ENCODE measurements around the gene LAMP1. TPM values are rescaled to one million over a fixed set of nuclear protein-coding genes. Genes with fewer than 3 reads are reported as not detected.
A peak's percentile ranks its signal among the peaks of the same experiment; 100 is the strongest.
"Not testable (repeated sequence)": the region's sequence is repeated elsewhere in the genome, so short reads cannot be mapped to it uniquely, and the experiment has no call there.

LAMP1 gene, protein sequence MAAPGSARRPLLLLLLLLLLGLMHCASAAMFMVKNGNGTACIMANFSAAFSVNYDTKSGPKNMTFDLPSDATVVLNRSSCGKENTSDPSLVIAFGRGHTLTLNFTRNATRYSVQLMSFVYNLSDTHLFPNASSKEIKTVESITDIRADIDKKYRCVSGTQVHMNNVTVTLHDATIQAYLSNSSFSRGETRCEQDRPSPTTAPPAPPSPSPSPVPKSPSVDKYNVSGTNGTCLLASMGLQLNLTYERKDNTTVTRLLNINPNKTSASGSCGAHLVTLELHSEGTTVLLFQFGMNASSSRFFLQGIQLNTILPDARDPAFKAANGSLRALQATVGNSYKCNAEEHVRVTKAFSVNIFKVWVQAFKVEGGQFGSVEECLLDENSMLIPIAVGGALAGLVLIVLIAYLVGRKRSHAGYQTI
- total RNA-seq = 10 to 100 TPM; 32.2 to 36.0 TPM

DNA sequence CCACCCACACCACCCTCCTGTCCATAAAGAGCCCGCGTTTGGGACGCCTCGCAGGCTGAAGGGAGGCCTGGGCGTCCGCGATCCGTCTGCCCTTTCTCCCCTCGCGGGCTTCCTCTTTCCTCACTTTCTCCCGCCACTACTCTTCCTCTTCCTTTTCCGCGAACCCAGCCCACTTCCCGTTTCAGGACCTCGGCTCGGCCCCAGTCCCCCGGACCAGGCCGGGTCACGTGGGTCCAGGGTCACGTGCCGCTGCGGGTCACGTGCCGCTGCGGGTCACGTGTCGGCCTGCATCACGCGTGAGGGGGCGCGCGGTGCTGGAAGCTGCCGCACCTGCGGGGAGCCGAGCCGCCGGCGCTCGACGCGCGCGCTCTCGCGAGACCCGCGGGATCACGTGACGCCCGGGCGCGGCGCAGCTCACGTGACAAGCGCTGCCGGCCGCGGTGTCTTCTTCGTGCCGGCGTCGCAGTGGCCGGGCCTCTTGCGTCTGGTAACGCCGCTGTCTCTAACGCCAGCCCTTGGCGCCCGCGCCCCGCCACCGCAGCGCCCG is at the start of gene LAMP1:
Gene LAMP1 (plus strand): TSS at position 417 of the 547 bp plus-strand sequence. CDS start 196 bp downstream, outside the sequence.
- CTCF ChIA-PET = interaction anchor here (0.7 kb wide), 1 partner anchor 144 kb away, joined by 3 read pairs; no protein-coding TSS in a partner anchor
- H3K36me3 Mint-ChIP-seq (ENCODE audit: low read depth) = peaks cover 4% of the 10 kb centered on the region
- POLR2A ChIA-PET = no interaction called here

DNA sequence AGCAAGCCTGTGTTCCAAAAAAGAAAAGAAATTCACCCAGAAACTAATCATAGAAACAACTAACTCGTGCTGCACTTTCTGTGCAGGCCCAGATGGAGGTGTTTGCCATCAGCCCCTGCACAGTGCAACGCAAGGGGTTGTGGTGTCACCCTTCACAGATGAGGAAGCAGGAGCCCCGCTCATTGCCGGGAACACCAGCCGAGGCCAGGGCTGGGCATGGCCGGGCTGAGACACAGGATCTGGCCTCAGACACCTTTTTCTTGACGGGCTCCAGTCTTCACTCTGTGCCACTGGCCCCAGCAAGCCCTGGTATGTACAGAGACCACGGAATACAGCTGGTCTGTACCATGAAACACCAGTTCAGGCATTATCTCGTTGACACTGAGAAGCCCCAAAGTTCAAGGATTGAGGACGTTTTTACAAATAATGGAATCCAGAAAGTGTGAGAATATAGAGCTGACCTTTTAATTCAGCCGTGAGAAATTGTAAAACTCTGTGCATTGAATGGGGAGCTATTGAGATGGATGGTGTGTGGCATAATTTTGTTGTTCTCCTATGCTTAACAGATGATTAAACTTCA is 44.4 kb upstream of the LAMP1 start:
- DNase-seq = no peak
- no peak overlapping the region for H3K4me3 Mint-ChIP-seq
- H3K27me3 Mint-ChIP-seq = no peaks in the 10 kb centered on the region
- H3K36me3 Mint-ChIP-seq (ENCODE audit: low read depth) = peaks cover 60% of the 10 kb centered on the region
- ChIA-PET CTCF (interaction anchor here (0.7 to 0.9 kb wide), 2 partner anchors 115 kb away, joined by 3 read pairs; no protein-coding TSS in a partner anchor), POLR2A (no interaction called here)
- no peak overlapping the region for H3K27ac Mint-ChIP-seq
- H3K9me3 Mint-ChIP-seq (ENCODE audit: low read depth) = no peaks in the 10 kb centered on the region
- intact Hi-C loops (cut with DNase I, micrococcal nuclease) = no loop called here
- H3K4me1 Mint-ChIP-seq = no peaks in the 10 kb centered on the region
- no peak for ATAC-seq

More for the DNA sequence above, at the start of gene LAMP1:
- Mint-ChIP-seq H3K27me3 (peaks cover 10% of the 10 kb centered on the region), H3K4me3 (peak within 1 kb of the TSS; percentile 89), H3K27ac (peak within 1 kb of the TSS; percentile 100), H3K4me1 (peaks cover 32% of the 10 kb centered on the region), H3K9me3 (ENCODE audit: low read depth) (no peaks in the 10 kb centered on the region)
- peak; percentile 99 for DNase-seq
- intact Hi-C loops (cut with DNase I, micrococcal nuclease) = loop anchor here (1.0 to 5.0 kb wide), 11 partner anchors 67 to 1017 kb away; partner anchors contain the start of genes ATP11A (in 1 of the 2), CHAMP1 (in 1 of the 2), CUL4A (in 1 of the 2) and DCUN1D2 (in 1 of the 2)
- ATAC-seq = peak; percentile 88

DNA sequence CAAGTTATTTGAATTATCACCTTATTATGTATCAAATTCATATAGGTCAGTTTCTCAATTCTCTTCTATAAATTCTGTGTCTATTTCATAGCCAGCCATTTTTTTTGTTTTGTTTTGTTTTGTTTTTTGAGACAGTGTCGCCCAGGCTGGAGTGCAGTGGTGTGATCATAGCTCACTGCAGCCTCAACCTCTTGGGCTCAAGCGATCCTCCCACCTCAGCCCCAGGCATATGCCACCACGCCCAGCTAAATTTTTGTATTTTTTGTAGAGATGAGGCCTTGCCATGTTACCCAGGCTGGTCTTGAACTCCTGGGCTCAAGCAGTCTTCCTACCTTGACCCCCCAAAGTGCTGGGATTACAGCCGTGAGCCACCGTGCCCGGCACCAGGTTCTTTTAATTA is 39.1 kb upstream of the LAMP1 start:
- H3K4me1 Mint-ChIP-seq; intact Hi-C loops (cut with DNase I, micrococcal nuclease); H3K27me3 Mint-ChIP-seq; ATAC-seq; H3K27ac Mint-ChIP-seq; DNase-seq; H3K4me3 Mint-ChIP-seq; H3K9me3 Mint-ChIP-seq (ENCODE audit: low read depth); POLR2A ChIA-PET: not testable (repeated sequence)
- CTCF ChIA-PET = interaction anchor here (0.6 kb wide), 2 partner anchors 16 to 1727 kb away, joined by 3 read pairs; no protein-coding TSS in a partner anchor
- peaks cover 47% of the 10 kb centered on the region for H3K36me3 Mint-ChIP-seq (ENCODE audit: low read depth)

DNA sequence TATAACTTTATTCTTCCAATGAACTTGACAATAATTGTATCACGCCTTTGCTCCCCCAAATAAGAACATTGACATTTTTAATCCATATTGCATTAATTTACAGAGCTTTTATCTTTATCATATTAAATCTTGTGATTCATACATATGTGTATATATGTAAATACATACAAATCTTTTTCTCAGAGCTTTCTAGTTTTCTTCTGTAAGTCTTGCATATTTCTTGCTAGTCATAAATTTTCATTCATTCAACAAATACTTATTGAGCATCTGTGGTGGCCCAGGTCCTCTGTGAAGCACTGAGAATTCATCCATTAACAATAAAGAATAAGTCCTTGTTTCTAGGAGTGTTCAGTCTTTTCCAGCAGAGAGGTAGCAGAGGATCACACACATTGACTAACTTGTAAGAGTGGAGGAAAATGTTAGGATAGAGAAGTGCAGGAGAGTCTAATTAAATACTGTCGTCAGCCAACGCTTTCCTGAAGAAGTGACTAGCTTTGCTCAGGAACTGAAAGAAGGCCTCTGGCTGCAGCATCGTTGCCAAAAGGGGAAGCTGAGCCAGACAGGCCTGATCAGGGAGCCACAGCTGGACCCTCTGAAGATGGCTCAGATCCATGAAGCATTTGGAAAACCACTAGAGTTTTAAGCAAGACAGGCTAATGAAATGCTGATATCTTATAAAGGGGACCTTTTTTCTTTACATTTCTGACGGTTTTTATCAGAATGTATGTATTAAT is 38.6 kb upstream of the LAMP1 start:
- CTCF ChIA-PET = interaction anchor here (0.6 to 1.1 kb wide), 4 partner anchors 17 to 133 kb away, joined by 3 to 4 read pairs (median 4); no protein-coding TSS in a partner anchor
- no peak for ATAC-seq

DNA sequence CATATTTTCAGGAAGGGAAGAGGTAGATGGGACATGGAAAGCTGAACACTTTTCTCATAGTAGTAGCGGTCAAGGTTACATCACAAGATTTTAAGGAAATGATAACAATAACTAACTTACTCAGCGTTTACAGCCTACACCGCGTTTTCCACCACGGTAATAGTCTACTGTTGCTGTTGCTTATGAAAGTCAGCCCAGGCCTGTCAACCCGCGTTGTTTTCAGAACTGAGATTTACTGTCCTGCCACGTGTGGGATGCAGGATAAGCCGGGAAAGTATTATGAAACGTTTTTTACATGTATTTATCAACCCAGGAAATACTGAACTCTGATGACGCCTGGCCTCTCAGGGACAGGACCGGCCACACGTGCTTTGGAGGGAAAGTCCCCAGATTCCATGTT is 36.0 kb upstream of the LAMP1 start:
- no peak for ATAC-seq
- H3K36me3 Mint-ChIP-seq (ENCODE audit: low read depth) = peaks cover 43% of the 10 kb centered on the region
- CTCF ChIA-PET = interaction anchor here (0.9 kb wide), 1 partner anchor 133 kb away, joined by 3 read pairs; no protein-coding TSS in a partner anchor

More for the DNA sequence above, 38.6 kb upstream of the LAMP1 start:
- Mint-ChIP-seq H3K27me3 (no peaks in the 10 kb centered on the region), H3K4me1 (no peaks in the 10 kb centered on the region), H3K4me3 (no peak overlapping the region), H3K9me3 (ENCODE audit: low read depth) (no peaks in the 10 kb centered on the region), H3K27ac (no peak overlapping the region), H3K36me3 (ENCODE audit: low read depth) (peaks cover 49% of the 10 kb centered on the region)
- intact Hi-C loops (cut with DNase I, micrococcal nuclease) = no loop called here
- POLR2A ChIA-PET = no interaction called here
- DNase-seq = no peak

DNA sequence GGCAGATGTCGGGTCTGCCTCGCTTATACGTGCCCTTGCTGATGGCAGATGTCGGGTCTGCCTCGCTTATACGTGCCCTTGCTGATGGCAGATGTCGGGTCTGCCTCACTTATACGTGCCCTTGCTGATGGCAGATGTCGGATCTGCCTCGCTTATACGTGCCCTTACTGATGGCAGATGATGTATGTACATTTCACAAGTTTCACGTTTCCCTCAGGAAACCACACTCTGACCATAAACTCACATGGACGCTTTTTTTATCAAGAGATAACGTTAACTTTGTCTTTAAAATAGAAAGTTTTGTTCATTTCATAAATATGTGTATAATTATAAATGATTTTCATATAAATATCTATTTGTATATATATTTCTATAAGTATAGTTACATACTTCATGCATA is 34.0 kb upstream of the LAMP1 start:
- DNase-seq; ATAC-seq; H3K4me1 Mint-ChIP-seq; H3K27me3 Mint-ChIP-seq; POLR2A ChIA-PET; H3K27ac Mint-ChIP-seq; intact Hi-C loops (cut with DNase I, micrococcal nuclease); CTCF ChIA-PET; H3K9me3 Mint-ChIP-seq (ENCODE audit: low read depth); H3K4me3 Mint-ChIP-seq: not testable (repeated sequence)
- H3K36me3 Mint-ChIP-seq (ENCODE audit: low read depth) = peaks cover 27% of the 10 kb centered on the region

More for the DNA sequence above, 36.0 kb upstream of the LAMP1 start:
- no peaks in the 10 kb centered on the region for H3K27me3 Mint-ChIP-seq
- H3K4me3 Mint-ChIP-seq = no peak overlapping the region
- DNase-seq = no peak
- H3K27ac Mint-ChIP-seq = no peak overlapping the region
- POLR2A ChIA-PET = no interaction called here
- H3K9me3 Mint-ChIP-seq (ENCODE audit: low read depth) = no peaks in the 10 kb centered on the region
- intact Hi-C loops (cut with DNase I, micrococcal nuclease) = no loop called here
- H3K4me1 Mint-ChIP-seq = no peaks in the 10 kb centered on the region

DNA sequence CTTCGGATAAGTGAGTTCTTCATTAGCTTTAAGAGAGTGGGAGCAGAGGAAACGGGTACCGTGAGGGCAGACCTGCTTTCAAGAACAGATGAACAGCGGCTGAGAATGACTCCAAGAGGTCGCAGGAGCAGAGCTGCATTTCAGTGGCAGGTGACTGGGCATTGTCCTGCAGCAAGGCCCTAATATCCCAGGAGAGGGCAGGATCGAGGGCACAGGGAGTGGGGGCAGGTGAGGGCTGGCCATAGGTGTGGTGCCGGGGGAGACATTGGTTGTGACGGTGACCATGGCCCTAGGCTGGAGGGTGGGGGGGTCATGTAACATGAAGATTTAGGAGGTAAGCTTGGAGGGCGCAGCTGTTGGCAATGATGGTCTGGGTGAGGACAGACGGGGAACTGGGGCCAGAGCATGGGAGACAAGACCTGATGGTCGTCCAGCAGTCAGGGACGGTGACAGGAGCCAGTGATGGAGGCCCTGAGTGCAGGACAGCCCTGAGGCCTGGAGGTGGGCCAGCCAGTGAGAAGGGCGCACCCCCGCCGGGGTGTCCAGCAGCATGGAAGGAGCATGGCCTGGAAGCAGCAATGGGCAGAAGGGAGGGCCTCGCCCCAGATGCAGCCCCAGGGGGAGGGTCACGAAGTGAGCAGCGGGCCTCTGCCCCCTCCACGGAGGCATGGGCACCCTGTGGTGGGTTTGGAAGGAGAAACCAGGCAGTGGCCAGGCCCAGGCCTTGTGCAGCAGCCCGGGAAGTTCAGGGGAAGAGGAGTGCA is 29.2 kb upstream of the LAMP1 start:
- Mint-ChIP-seq H3K36me3 (ENCODE audit: low read depth) (peaks cover 7% of the 10 kb centered on the region), H3K27ac (no peak overlapping the region), H3K4me3 (no peak overlapping the region), H3K4me1 (no peaks in the 10 kb centered on the region), H3K9me3 (ENCODE audit: low read depth) (no peaks in the 10 kb centered on the region), H3K27me3 (no peaks in the 10 kb centered on the region)
- DNase-seq = no peak
- ChIA-PET CTCF (no interaction called here), POLR2A (no interaction called here)
- no peak for ATAC-seq
- intact Hi-C loops (cut with DNase I, micrococcal nuclease) = no loop called here

DNA sequence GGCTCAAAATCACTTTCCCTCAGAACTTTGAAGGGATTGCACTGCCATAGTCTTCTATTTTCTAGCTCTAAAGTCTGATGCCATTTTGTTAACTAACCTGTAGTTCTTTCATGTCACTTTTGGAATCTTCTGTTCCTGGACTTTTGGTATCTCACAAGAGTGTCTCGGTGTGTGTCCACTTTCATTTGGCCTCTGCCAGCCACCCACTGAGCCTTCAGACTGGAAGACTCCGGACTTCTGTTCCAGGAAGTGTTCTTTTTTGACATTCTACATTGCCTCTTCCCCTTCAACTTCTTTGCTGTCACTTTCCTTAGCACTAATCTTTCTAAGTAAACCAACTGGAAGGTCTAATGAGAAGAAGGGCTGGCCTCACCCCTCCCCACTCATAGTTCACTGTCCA is 25.0 kb upstream of the LAMP1 start:
- ChIA-PET CTCF (no interaction called here), POLR2A (no interaction called here)
- intact Hi-C loops (cut with DNase I, micrococcal nuclease) = no loop called here
- Mint-ChIP-seq H3K36me3 (ENCODE audit: low read depth) (peaks cover 4% of the 10 kb centered on the region), H3K4me3 (no peak overlapping the region), H3K27me3 (peaks cover 2% of the 10 kb centered on the region), H3K9me3 (ENCODE audit: low read depth) (no peaks in the 10 kb centered on the region), H3K4me1 (peaks cover 2% of the 10 kb centered on the region), H3K27ac (no peak overlapping the region)
- no peak for DNase-seq
- no peak for ATAC-seq

DNA sequence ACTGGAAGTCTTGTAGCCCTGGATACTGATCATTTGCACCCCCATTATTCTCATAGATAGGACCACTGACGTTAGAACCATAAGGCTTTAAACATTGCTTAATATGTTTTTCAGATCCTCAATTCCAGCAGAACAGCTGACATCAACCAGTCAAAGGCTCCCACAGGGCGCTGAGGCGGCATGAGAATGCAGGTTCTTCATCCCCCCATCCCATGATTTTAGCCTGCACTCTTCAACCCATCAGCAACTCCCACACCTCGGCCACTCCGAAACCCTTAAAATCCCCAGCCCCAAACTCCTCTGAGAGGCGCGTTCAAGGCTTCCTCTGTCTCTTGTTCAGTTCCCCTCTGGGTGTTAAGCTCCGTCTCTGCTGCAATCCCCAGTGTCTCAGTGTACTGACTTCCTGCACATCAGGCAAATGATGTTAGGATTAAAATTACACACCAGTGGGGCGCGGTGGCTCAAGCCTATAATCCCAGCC is 24.3 kb upstream of the LAMP1 start:
- H3K9me3 Mint-ChIP-seq (ENCODE audit: low read depth) = no peaks in the 10 kb centered on the region

DNA sequence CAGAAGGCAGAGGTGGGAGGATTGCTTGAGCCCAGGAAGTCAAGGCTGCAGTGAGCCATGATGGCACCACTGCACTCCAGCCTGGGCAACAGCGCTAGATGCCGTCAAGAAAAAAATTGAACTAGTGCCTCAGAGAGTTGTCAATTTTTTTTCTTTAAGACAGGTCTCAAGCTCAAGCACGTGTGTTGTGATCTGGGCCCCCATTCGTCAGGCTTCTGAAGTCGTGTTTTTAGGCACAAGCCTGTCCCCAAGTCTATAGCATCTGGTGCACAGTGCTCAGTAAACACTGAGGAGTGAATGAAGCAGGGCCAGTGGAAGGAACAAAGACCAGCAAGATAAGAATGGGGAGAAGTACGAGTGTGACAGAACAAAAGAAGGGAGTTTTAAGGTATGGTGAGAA is 23.7 kb upstream of the LAMP1 start:
- Mint-ChIP-seq H3K9me3 (ENCODE audit: low read depth) (no peaks in the 10 kb centered on the region), H3K27me3 (peaks cover 4% of the 10 kb centered on the region), H3K4me1 (peaks cover 2% of the 10 kb centered on the region), H3K4me3 (no peak overlapping the region), H3K36me3 (ENCODE audit: low read depth) (peaks cover 4% of the 10 kb centered on the region), H3K27ac (no peak overlapping the region)
- intact Hi-C loops (cut with DNase I, micrococcal nuclease) = no loop called here
- CTCF ChIA-PET = interaction anchor here (0.7 to 1.6 kb wide), 3 partner anchors 118 to 125 kb away, joined by 3 to 6 read pairs (median 3); no protein-coding TSS in a partner anchor
- POLR2A ChIA-PET = no interaction called here
- DNase-seq = no peak
- ATAC-seq = no peak

More for the DNA sequence above, 24.3 kb upstream of the LAMP1 start:
- peaks cover 2% of the 10 kb centered on the region for H3K4me1 Mint-ChIP-seq
- no peak for ATAC-seq
- H3K27ac Mint-ChIP-seq = no peak overlapping the region
- peaks cover 4% of the 10 kb centered on the region for H3K36me3 Mint-ChIP-seq (ENCODE audit: low read depth)
- no peak for DNase-seq
- no peak overlapping the region for H3K4me3 Mint-ChIP-seq
- POLR2A ChIA-PET = no interaction called here
- H3K27me3 Mint-ChIP-seq = peaks cover 4% of the 10 kb centered on the region
- CTCF ChIA-PET = interaction anchor here (0.7 kb wide), 1 partner anchor 126 kb away, joined by 3 read pairs; no protein-coding TSS in a partner anchor
- intact Hi-C loops (cut with DNase I, micrococcal nuclease) = no loop called here
